ENCODE data around the gene NEDD4L.
"Not testable (repeated sequence)": the region's sequence is repeated elsewhere in the genome, so short reads cannot be mapped to it uniquely, and the experiment has no call there.

Gene NEDD4L

GRCh38 chr18:58247363-58247834 is 203.4 kb downstream of the NEDD4L start:
- DNase-seq, result no peak

GRCh38 chr18:58249712-58250111 is 205.7 kb downstream of the NEDD4L start:
- no peak for DNase-seq

- DNase-seq, result no peak
These were observed 207.4 kb downstream of the NEDD4L start for GRCh38 chr18:58251416-58251815.

GRCh38 chr18:58252166-58252565 is 208.1 kb downstream of the NEDD4L start:
- DNase-seq, result no peak

- no peak for DNase-seq
These were observed 209.3 kb downstream of the NEDD4L start for GRCh38 chr18:58253318-58253717.

GRCh38 chr18:58253871-58254270 is 209.8 kb downstream of the NEDD4L start:
- no peak for DNase-seq

GRCh38 chr18:58254873-58255511 is 211.0 kb downstream of the NEDD4L start:
- no peak for DNase-seq

- no peak for DNase-seq
These were observed 211.8 kb downstream of the NEDD4L start for GRCh38 chr18:58255701-58256311.

- DNase-seq, result no peak
These were observed 212.5 kb downstream of the NEDD4L start for GRCh38 chr18:58256316-58257080.

- no peak for DNase-seq
These were observed 213.4 kb downstream of the NEDD4L start for GRCh38 chr18:58257461-58257860.

GRCh38 chr18:58258692-58259342 is 214.8 kb downstream of the NEDD4L start:
- no peak for DNase-seq

- DNase-seq, result no peak
These were observed 219.3 kb downstream of the NEDD4L start for GRCh38 chr18:58263055-58263957.

- no peak for DNase-seq
These were observed 220.0 kb downstream of the NEDD4L start for GRCh38 chr18:58264075-58264474.

- no peak for DNase-seq
These were observed 220.8 kb downstream of the NEDD4L start for GRCh38 chr18:58264840-58265239.

- not testable (repeated sequence) for DNase-seq
These were observed 221.5 kb downstream of the NEDD4L start for GRCh38 chr18:58265489-58265888.

GRCh38 chr18:58266291-58266690 is 222.3 kb downstream of the NEDD4L start:
- DNase-seq, result no peak

GRCh38 chr18:58267493-58267892 is 223.5 kb downstream of the NEDD4L start:
- no peak for DNase-seq

- DNase-seq, result no peak
These were observed 224.8 kb downstream of the NEDD4L start for GRCh38 chr18:58268849-58269248.

- no peak for DNase-seq
These were observed 225.9 kb downstream of the NEDD4L start for GRCh38 chr18:58269931-58270330.

- DNase-seq, result no peak
These were observed 226.4 kb downstream of the NEDD4L start for GRCh38 chr18:58270396-58270795.

- DNase-seq, result no peak
These were observed 227.7 kb downstream of the NEDD4L start for GRCh38 chr18:58271770-58272169.

GRCh38 chr18:58272209-58272608 is 228.2 kb downstream of the NEDD4L start:
- no peak for DNase-seq
